Activated gamma-delta T cell treated with Interleukin-2 at 50 U/mL for 16 hours (primary cell): ENCODE data around the gene TP53I3.
"Not testable (repeated sequence)": the region's sequence is repeated elsewhere in the genome, so short reads cannot be mapped to it uniquely, and the experiment has no call there.

Source experiments
- DNase-seq: peaks from one replicate; pipeline ENCODE4 v3.0.0-alpha.2; 2020

TP53I3 gene

DNA sequence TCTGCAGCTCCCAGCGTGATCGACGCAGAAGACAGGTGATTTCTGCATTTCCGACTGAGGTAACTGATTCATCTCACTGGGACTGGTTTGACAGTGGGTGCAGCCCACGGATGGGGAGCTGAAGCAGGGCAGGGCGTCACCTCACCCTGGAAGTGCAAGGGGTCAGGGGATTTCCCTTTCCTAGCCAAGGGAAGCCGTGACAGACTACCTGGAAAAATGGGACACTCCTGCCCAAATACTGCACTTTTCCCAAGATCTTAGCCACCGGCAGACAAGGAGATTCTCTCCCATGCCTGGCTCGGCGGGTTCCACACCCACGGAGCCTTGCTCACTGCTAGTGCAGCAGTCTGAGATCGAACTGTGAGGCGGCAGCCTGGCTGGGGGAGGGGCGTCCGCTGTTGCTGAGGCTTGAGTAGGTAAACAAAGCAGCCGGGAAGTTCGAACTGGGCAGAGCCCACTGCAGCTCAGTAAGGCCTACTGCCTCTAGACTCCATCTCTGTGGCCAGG, 10.6 kb upstream of the TP53I3 start:
- not testable (repeated sequence) for DNase-seq

DNA sequence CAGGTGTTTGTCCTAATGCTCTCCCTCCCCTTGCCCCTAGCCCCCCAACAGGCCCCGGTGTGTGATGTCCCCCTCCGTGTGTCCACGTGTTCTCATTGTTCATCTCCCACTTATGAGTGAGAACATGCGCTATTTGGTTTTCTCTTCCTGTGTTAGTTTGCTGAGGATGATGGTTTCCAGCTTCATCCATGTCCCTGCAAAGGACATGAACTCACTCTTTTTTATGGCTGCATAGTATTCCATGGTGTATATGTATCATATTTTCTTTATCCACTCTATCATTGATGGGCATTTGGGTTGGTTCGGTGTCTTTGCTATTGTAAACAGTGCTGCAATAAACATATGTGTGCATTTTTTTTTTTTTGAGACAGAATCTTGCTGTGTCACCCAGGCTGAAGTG, 8.6 kb upstream of the TP53I3 start:
- not testable (repeated sequence) for DNase-seq

DNA sequence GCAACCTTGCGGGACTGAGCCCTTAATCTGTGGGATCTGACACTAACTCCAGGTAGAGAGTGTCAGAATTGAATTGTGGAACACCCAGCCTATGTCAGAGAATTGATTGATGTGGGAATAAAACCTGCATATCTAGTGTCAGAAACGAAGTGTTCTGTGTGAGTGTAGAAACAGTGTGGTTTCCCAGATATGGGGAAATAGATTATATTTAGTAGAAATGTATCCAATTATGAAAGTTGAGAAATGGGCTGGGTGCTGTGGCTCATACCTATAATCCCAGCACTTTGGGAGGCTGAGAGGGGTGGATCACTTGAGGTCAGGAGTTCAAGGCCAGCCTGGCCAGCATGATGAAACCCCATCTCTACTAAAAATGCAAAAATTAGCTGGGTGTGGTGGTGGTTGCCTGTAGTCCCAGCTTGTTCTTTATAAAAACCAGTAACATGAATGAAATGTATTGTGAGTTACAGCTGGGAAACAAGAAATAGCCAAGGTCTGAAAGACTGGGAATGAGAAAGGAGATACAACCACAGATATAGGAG, 4.3 kb upstream of the TP53I3 start:
- DNase-seq, result no peak

DNA sequence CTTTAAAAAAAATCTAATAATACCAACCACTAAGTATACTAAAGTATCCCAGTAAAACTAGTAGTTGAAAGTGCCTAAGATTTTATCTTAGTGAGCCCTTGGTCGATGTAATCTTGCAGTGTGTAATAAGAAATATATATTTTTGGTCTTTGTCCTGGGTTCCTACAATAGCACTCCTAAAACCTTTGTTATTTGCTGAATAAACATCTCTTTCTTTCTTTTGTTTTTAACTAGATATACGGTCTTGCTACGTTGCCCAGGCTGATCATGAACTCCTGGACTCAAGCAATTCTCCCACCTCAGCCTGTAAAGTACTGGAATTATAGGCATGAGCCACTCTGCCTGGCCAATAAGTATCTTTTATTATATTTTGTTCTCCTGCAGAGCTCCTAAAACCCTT, 2.4 kb upstream of the TP53I3 start:
- DNase-seq, result no peak

GRCh38 chr2:24086241-24086640, 1.6 kb upstream of the TP53I3 start:
- no peak for DNase-seq

DNA sequence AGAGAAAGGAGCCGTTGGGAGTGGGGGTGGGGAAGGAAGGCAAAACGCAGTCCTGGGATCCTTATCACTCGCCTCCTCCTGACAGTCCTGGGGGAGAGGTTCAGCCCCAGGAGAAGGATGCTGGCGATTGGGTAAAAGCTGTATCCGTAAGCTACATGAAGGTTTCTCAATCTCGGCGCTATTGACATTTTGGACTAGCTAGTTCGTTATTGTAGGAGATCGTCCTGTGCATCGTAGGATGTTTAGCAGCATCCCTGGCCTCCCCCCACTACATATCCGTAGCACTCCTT, 511 bp upstream of the TP53I3 start:
- DNase-seq, result no peak

GRCh38 chr2:24083567-24084385, 858 bp downstream of the TP53I3 start:
- no peak for DNase-seq

- DNase-seq, result no peak
These were observed 1.7 kb downstream of the TP53I3 start for GRCh38 chr2:24082787-24083566.

GRCh38 chr2:24080701-24081100, 3.9 kb downstream of the TP53I3 start:
- DNase-seq, result no peak

DNA sequence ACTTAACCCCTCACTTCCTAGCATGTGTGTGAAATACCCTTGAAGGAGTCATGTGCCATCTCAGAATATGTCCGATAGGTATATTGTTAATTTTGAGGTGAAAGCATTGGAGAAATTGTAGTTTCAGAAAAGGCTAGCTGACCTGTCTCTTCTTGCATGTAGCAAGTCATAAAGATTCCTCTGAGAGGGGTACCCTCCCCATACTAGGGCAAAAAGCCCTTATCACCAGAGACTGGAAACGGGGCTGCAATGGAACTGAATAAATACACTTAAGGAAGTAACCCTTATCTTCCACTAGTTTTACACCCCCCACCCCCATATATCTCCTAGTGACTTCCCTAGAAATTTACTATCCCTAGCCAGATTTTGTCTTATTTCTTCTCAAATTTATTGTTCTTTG, 6.8 kb downstream of the TP53I3 start:
- DNase-seq, result no peak

DNA sequence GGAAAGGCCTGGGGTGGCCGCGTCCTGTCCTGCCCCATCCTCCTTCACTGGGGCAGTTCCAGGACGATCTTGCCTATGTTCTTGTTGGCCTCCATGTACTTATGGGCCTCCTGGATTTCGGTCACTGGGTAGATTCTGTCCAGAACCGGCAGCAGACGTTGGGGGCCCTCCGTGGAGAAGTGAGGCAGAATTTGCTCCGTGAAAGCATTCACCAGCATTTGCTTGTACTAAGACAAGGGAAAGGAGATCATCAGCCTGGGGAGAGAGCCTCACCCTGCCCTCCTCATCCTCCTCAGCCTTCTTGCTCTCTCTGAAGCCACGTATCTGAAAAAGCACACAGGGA, 7.1 kb downstream of the TP53I3 start:
- no peak for DNase-seq

DNA sequence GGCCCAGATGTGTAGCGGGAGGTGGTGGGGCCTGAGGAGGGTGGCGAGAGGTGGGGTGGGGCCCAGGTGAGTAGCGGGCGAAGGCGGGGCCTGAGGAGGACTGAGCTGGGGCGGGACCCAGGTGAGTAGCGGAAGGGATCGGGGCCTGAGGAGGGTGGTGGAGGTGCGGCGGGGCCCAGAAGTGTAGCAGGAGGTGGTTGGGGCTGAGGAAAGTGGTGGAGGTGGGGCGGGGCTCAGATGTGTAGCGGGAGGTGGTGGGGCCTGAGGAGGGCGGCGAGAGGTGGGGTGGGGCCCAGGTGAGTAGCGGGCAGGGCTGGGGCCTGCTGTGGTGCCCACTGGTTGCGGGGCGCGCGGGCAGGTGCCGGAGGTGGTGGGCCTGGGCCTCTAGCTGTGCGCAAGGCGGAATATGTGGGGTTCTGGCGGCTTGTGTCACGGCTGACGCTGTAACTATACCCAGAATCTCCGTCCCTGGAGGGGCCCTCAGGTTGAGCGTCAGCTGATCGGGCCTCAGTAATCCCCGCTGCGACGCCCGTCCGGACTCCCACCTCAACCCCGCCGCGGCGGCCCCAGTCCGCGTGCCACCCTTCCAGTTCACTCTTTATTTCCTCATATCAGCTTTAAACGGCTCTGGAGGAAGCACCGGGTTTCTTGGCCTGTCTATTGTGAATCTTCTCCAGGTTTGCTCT, 7.6 kb downstream of the TP53I3 start:
- DNase-seq, result no peak

GRCh38 chr2:24075915-24076848, 8.5 kb downstream of the TP53I3 start, which contains the start of gene SF3B6:
Gene SF3B6, minus strand, starts transcription at chr2:24076326. Its CDS starts 97 bp downstream, at chr2:24076229.
- DNase-seq, result peak; percentile 99

- no peak for DNase-seq
These were observed 9.4 kb downstream of the TP53I3 start for GRCh38 chr2:24075259-24075658.

- DNase-seq, result no peak
These were observed 10.8 kb downstream of the TP53I3 start for GRCh38 chr2:24073816-24074215.

DNA sequence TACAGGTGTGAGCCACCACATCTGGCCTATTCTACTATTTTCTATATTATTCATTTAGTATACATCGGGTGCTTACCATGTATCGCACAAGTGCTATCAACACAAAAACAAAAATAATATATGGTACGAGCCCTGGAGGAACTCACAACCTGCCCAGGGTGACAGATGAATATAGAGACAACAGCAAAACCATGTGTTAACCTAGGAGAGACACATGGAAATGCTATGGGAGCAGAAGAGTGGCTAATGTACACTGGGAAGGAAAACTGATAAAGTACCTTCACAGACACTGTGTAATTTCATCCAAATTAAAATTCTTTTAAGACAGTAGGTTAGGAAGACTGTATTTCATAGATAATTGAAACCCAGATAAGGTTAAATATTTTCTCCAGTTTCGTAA, 12.4 kb downstream of the TP53I3 start:
- DNase-seq, result no peak

DNA sequence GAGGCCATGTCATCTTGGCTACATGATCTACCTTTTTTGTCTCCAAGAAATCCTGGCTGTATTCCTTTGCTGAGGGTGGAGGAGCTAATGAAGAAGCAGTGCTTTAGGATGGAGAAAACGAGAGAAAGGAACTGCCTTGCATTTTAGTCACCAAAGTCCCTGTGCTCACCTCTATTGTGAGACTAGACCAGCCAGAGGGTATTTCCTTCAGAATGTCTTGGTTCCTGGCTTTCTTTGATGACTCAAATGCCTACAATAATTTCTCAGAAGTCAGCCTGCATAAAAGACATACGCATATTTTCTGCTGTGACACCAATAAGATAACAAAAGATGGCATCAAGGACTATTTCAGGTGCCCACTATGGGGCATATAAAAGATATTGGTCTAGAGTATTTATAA, 19.3 kb downstream of the TP53I3 start:
- no peak for DNase-seq

- no peak for DNase-seq
These were observed 25.9 kb downstream of the TP53I3 start for GRCh38 chr2:24058564-24059271.

- DNase-seq, result no peak
These were observed 28.9 kb downstream of the TP53I3 start for GRCh38 chr2:24055750-24056149.

- no peak for DNase-seq
These were observed 30.1 kb downstream of the TP53I3 start for GRCh38 chr2:24054366-24055010.

DNA sequence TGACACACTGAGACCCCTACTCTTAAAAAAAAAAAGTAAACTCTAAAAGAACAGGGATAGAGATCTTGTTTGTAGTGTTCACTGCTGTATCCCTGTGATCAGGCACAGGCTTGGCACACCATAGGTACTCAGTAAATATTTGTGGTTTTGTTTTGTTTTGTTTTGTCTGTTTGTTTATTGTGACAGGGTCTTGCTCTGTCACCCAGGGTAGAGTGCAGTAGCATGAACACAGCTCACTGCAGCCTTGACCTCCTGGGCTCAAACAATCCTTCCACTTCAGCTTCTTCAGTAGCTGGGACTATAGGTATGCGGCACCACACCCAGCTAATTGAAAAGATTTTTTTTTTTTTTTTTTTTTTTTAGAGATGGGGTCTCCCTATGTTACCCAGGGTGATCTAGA, 31.7 kb downstream of the TP53I3 start:
- no peak for DNase-seq
